IPS DF 4.7 (cell line): ENCODE measurements around the gene PDZD4.
"Not testable (repeated sequence)": the region's sequence is repeated elsewhere in the genome, so short reads cannot be mapped to it uniquely, and the experiment has no call there.

Experiments
- DNase-seq: peaks from one replicate; pipeline ENCODE4 v3.0.0-alpha.2; 2013; ENCODE audit warnings: low spot score; ENCODE audit errors: extremely low read depth

Gene PDZD4

GRCh38 chrX:153836921-153837320, 6.6 kb upstream of the PDZD4 start:
- DNase-seq, result no peak

GRCh38 chrX:153832728-153833127, 2.4 kb upstream of the PDZD4 start:
- DNase-seq, result no peak

DNA sequence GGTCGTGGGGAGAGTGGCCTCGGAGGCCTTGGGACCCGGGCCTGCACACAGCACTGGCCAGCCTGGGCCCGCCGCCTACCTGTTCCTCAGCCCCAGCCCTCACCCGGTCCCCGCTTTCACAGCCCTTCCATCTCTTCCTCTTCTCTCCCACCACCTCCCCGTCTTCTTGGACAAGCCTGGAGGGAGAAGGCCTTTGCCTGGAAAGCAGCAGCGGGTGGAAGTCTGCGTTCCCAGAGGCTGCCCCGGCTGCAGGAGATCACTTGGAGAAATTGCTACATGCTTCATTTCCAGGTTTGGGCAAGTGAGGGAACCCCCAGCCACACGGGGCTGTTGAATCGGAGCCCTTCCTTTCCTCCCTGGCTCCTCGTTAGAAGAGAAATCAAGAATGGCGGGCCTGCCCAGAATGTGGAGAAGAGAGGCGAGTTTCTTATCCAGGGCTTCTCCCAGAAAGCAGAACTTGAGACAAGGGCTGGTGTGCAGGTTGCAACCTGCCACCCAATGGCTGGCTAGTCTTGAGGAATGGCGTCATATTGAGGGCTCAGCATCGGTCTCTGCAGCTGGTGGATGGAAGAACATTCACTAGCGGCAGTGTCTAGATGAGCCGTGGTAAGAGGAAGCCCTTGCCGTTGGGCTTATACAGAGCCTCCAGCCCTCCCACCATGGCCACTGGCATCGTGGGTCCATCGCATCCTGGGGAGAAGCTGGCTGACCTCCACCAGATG, 1.2 kb upstream of the PDZD4 start:
- no peak for DNase-seq

- no peak for DNase-seq
Observed at GRCh38 chrX:153830640-153831428, 490 bp upstream of the PDZD4 start.

GRCh38 chrX:153829549-153829798, 870 bp downstream of the PDZD4 start:
- no peak for DNase-seq

DNA sequence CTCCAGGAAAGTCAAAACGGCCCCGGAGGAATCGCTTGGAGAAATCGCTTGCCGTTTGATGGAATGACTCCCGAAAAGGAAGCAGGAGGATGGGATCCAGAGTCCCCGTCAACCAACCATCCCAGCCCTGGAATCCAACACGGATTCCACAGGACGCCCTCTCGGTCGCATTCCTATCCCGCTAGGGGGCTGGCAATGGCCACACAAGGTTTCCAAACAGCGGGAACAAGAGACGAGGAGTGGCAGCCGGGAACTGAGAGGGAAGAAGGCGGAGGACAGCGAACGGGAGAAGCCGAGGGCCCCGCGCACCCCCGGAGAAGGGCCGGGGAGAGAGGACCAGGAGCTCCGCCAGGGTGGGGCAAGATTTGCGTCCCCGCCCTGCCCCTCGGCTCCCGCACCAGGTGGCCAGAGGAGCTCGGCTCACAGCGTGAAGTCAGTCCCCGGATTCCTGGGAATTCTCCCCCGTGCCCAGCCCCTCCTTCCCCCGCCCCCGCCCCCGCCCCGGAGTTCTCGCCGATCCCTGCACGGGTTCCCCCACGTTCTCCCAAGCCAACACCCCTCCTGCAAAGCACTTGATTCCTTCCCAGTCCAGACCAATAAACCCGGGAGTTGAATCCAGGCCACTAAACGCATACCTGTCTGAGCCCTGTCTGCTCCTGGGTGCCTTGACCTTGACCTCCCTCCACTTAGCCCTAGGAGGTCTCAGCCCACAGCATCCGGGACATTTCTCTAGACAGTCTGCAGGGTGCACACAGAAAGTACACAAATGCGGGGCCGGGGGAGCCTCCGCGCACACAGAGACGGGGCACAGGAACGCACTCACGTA, 1.4 kb downstream of the PDZD4 start:
- no peak for DNase-seq

DNA sequence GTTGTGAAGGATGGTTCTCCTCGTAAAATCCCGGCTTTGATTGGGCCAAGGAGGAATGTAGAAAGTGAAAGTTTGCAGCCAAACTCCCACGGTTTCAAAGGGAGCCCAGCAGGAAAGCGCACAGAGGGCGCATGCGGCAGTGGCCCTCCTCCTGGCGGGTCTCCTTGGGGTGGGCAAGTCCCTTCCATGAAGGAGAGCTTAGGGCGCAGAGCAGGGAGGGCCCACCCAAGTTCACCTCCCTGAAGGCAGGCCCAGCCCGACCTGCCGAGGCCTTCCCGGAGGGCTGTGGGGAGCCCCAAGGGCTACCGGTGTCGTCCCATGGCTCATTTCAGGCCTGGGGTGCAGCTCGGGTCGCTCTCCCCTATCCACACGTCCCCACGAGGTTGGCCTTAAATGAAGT, 2.0 kb downstream of the PDZD4 start:
- DNase-seq, result no peak

DNA sequence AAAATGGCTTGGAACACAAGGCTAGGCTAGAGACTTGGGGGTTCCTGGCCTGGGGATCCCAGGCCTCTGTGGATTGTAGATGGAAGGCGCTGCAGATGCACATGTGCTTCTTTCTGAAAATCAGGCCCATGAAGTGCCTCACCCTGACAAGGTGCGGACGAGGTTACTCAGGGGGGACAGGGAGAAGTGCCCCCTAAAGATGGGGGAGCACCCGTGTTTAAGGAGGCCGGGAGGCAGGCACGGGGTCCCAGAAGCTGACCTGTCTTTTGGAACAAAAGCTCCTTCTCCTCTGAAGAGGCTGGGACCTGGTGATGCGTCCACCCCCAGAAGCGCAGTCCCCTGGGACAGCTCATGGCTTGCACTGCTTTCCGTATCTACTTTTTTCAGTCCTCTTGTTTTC, 2.4 kb downstream of the PDZD4 start:
- no peak for DNase-seq

GRCh38 chrX:153827016-153827415, 3.3 kb downstream of the PDZD4 start:
- no peak for DNase-seq

- DNase-seq, result no peak
Observed at GRCh38 chrX:153825042-153825441, 5.3 kb downstream of the PDZD4 start.

DNA sequence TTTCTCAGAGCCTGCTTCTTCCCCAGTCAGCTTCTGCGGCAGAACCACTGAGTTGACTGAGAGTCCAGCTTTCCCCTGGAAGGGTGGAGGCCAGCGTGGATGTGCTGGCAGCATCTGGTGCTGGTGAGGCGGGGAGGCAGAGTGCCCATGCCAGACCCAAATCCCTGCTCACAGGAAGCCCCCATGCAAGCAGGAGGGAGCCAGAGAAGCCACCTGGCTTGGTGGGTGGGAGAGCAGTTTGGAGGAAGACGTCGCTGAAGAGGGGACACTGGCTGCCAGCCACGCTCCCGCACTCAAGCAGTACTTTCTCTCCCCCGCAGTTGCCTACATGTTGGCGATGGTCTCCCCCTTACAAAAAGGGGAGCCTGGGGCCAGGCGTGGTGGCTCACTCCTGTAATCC, 6.0 kb downstream of the PDZD4 start:
- DNase-seq, result no peak

DNA sequence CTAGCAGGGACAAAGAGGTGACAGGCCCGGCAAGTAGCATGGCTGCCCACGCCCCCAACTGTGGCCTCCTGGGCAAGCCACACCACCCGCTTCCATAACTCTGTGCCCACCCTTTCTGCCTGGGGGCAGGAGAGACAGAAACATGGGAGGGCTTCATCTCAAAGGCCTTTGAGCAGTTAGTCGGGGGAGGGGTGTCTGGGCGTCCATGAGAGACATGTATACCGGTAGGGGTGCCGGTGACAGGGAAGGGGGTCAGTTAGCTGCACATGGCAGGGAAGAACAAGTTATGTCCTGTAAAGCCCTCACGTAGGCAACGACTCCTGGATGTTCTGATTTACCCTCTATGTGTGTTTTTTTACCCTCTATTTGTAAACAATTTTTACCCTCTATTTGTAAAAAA, 9.3 kb downstream of the PDZD4 start:
- DNase-seq, result no peak

- no peak for DNase-seq
Observed at GRCh38 chrX:153820601-153821000, 9.7 kb downstream of the PDZD4 start.

- DNase-seq, result no peak
Observed at GRCh38 chrX:153819384-153820040, 10.8 kb downstream of the PDZD4 start.

- no peak for DNase-seq
Observed at GRCh38 chrX:153818571-153819383, 11.6 kb downstream of the PDZD4 start.

DNA sequence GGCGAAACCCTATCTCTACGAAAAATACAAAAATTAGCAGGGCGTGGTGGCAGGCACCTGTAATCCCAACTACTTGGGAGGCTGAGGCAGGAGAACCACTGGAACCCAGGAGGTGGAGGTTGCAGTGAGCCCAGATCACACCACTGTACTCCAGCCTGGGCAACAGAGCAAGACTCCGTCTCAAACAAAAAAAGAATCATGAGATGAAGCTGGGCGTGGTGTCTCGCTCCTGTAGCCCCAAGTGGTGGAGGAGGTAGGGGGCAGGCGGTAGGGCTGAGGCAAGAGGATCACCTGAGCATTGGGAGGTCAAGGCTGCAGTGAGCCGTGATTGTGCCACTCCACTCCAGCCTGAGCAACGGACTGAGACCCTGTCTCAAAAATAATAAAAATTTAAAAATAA, 12.3 kb downstream of the PDZD4 start:
- not testable (repeated sequence) for DNase-seq

GRCh38 chrX:153816831-153817690, 13.3 kb downstream of the PDZD4 start:
- DNase-seq, result no peak

DNA sequence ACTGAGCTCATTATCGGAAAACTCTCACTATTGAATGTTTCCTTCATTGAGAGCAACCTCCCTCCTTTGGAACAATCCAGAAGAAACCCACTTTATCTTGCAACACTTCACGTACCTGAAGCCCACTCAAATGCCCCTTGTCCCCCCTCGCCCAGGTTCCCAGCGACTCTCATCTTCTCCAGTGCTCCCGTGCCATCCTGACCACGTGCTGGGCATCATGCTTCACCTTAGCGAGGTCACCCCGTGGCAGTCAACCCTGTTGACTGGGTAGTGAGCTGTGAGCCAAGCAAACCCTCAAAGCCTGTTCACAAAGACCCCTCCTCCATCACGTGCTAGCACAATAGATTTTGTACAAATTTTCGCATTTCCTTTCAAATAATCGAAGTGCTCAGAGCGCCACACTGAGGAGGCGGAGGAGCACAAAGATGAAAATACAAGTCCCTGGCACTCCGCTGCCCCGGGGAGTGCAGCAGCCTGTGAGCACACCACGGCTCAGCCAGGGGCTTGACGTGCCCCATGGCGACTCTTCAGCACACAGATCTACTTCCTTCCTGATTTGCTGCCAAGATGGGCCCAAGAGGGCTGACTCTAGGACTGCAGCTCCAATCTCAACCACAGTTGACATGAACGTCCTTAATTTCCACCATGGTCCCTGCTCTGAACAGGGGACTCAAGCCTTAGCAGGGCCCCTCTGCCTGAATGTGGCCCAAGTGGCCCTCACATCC, 15.6 kb downstream of the PDZD4 start:
- no peak for DNase-seq

DNA sequence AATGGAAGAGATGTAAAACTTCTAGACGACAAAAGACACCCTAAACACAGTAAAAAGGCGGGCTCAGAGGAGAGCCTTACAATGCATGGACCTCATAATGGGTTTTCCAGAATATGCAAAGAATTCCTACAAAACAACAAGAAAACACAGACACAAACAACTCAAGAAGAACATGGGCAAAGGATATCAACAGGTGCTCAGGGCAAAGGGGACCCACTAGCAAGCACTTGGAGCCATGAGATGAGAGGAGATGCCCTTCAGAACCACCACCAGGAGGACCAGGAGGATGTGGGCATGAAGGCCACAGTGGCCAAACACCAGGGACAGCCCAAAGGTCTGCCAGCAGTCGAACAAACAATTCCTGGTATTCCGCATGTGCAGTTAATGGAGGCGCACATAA, 17.2 kb downstream of the PDZD4 start:
- no peak for DNase-seq
